Neural crest cell (in vitro differentiated cells): ENCODE data around the gene ZNF581. TPM values are rescaled to one million over a fixed set of nuclear protein-coding genes. Genes with fewer than 3 reads are reported as not detected.

Source experiments
- DNase-seq: peaks from one replicate; pipeline ENCODE4 v3.0.0; 2021; ENCODE audit warnings: low read depth, mixed read lengths, low spot score
- H3K27ac Mint-ChIP-seq: one replicate; pipeline ENCODE4 v1.8.0; 2021; ENCODE audit warnings: mild to moderate bottlenecking, mixed read lengths; ENCODE audit not compliant: unreplicated experiment
- H3K27me3 Mint-ChIP-seq: 2 replicates; pipeline ENCODE4 v1.8.0; 2021; ENCODE audit warnings: low read depth, mild to moderate bottlenecking, mixed read lengths
- H3K36me3 Mint-ChIP-seq: 2 replicates; pipeline ENCODE4 v1.8.0; 2021; ENCODE audit warnings: low read depth, mild to moderate bottlenecking, mixed read lengths
- H3K4me1 Mint-ChIP-seq: 2 replicates; pipeline ENCODE4 v1.8.0; 2021; ENCODE audit warnings: mixed read lengths
- H3K4me3 Mint-ChIP-seq: one replicate; pipeline ENCODE4 v1.8.0; 2021; ENCODE audit warnings: mild to moderate bottlenecking, mixed read lengths
- H3K9me3 Mint-ChIP-seq: 2 replicates; pipeline ENCODE4 v1.8.0; 2021; ENCODE audit warnings: mixed read lengths
- CTCF ChIP-seq: fragments of 200-600 bp; sonication (generic); conservative IDR thresholded peaks from 2 replicates; pipeline ENCODE4 v1.5.0; 2021; ENCODE audit warnings: antibody characterized with exemption, mild to moderate bottlenecking
- total RNA-seq: library from RNA; stranded (reverse); gene quantifications from 2 replicates; pipeline ENCODE4 v1.2.1, GENCODE V29; 2021

ZNF581 gene
- total RNA-seq, 1 donor from 2014 or later, result 40.8 TPM

GRCh38 chr19:55602104-55603001 is 41.1 kb upstream of the ZNF581 start:
- Mint-ChIP-seq H3K9me3 (peaks cover 5% of the 10 kb centered on the region), H3K27me3 (no peaks in the 10 kb centered on the region), H3K4me3 (peak overlapping the region; percentile 88), H3K27ac (no peak overlapping the region), H3K36me3 (peaks cover 5% of the 10 kb centered on the region), H3K4me1 (peaks cover 42% of the 10 kb centered on the region)
- TF ChIP-seq CTCF, result no peak
- DNase-seq, result no peak

GRCh38 chr19:55603115-55603514 is 40.3 kb upstream of the ZNF581 start:
- Mint-ChIP-seq H3K4me1 (peaks cover 48% of the 10 kb centered on the region), H3K9me3 (peaks cover 5% of the 10 kb centered on the region), H3K27ac (no peak overlapping the region), H3K27me3 (no peaks in the 10 kb centered on the region), H3K4me3 (peak overlapping the region; percentile 69), H3K36me3 (peaks cover 5% of the 10 kb centered on the region)
- no peak for DNase-seq
- TF ChIP-seq CTCF, result no peak

- peak overlapping the region; percentile 69 for H3K4me3 Mint-ChIP-seq
- H3K27ac Mint-ChIP-seq, result no peak overlapping the region
- H3K4me1 Mint-ChIP-seq, result peaks cover 48% of the 10 kb centered on the region
- H3K27me3 Mint-ChIP-seq, result no peaks in the 10 kb centered on the region
- no peak for DNase-seq
- H3K9me3 Mint-ChIP-seq, result peaks cover 2% of the 10 kb centered on the region
- no peak for TF ChIP-seq CTCF
- peaks cover 2% of the 10 kb centered on the region for H3K36me3 Mint-ChIP-seq
Measured at GRCh38 chr19:55603581-55604292, 39.7 kb upstream of the ZNF581 start.

- no peaks in the 10 kb centered on the region for H3K9me3 Mint-ChIP-seq
- peak; percentile 99 for DNase-seq
- H3K4me1 Mint-ChIP-seq, result peaks cover 50% of the 10 kb centered on the region
- H3K36me3 Mint-ChIP-seq, result peaks cover 7% of the 10 kb centered on the region
- H3K27me3 Mint-ChIP-seq, result no peaks in the 10 kb centered on the region
- TF ChIP-seq CTCF, result no peak
- H3K27ac Mint-ChIP-seq, result peak overlapping the region; percentile 92
- H3K4me3 Mint-ChIP-seq, result peak overlapping the region; percentile 93
Measured at GRCh38 chr19:55605207-55605636, 38.2 kb upstream of the ZNF581 start.

- Mint-ChIP-seq H3K4me1 (peaks cover 49% of the 10 kb centered on the region), H3K27ac (peak within 1 kb of the TSS; percentile 92), H3K9me3 (no peaks in the 10 kb centered on the region), H3K4me3 (peak within 1 kb of the TSS; percentile 97), H3K27me3 (no peaks in the 10 kb centered on the region), H3K36me3 (peaks cover 7% of the 10 kb centered on the region)
- peak; percentile 64 for DNase-seq
- TF ChIP-seq CTCF, result peak; percentile 73
Measured at GRCh38 chr19:55605637-55606470, 37.6 kb upstream of the ZNF581 start, which contains the start of gene ZNF865. Gene ZNF865 (plus strand): TSS chr19:55605647. CDS start chr19:55613619, 7,972 bp downstream.
